AML-193 (cell line): ENCODE results near the gene RSKR.
"Not testable (repeated sequence)": the region's sequence is repeated elsewhere in the genome, so short reads cannot be mapped to it uniquely, and the experiment has no call there.

Source experiments
- DNase-seq, 2 experiments: peaks; one replicate each; lab custom pipeline; 2025; lab: John Stamatoyannopoulos, UW

Gene RSKR

GRCh38 chr17:28578246-28579195, 35.5 kb downstream of the RSKR start:
- no peak for DNase-seq

DNA sequence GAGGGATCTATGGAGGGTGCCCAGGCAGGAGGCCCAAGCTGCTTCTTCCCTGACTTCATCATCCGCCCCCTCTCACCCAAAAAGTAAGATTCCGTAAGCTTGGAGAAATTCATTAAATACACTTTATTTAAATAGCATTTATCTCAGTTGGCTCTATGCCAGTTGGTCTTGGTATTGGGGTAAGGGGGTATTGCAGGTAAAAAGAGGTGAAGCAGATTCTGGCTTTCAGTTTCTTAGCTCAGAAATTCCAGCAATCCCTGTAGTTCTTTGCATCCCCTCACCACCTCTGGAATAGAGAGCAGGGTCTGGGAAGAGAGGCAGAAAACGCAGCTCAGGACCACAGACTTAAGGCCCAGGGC, 36.5 kb downstream of the RSKR start:
- no peak for DNase-seq

GRCh38 chr17:28576758-28577465, 37.1 kb downstream of the RSKR start, which contains the start of gene ALDOC:
TSS of gene ALDOC (minus strand) at chr17:28576895. CDS start at chr17:28575532, 1,363 bp downstream.
- no peak for DNase-seq

GRCh38 chr17:28576016-28576415, 38.0 kb downstream of the RSKR start:
- DNase-seq = not testable (repeated sequence)

DNA sequence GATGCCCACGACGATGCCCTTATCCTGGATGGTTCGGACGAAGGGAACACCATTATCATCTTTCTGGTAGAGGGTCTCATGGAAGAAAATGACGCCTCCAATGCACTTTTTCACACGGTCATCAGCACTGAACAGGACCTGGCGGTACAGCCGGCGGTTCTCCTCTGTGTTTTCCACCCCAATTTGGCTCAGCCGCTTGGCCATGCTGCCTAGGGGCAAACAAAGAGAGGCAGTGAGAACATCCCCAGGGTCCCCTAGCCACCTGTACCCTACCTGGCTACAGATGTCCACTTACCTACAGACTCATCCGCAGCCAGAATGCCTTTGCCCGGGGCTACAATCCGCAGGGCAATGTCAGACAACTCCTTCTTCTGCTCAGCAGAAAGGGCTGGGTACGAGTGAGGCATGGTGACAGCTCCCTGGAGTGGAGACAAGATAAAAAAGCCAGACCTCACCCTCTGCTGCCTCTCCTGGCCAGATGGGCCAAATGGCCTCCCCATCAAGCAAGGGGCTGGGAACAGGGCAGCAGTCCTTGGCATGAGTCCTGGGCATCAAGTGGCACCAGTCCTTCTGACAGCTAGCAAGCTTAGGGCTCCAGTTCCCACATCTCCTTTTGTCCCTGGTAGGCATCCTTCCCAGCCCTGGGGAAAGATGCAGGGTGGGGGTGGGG, 38.7 kb downstream of the RSKR start:
- no peak for DNase-seq

DNA sequence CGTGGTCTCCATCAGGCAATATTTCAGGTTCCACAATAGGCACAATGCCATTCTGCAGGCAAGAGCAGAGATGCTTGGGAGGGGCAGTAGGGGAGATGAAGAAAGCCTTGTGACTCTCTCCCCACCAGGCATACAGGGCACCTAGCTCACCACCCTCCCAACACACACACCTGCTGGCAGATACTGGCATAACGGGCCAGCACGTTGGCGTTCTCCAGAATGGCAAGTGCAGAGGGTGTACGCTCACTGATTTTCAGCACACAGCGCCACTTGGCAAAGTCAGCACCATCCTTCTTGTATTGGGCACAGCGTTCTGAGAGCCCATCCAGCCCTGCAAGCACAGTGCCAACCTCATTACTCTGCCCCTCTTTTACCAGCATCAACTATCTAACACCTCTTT, 39.5 kb downstream of the RSKR start:
- DNase-seq = no peak

DNA sequence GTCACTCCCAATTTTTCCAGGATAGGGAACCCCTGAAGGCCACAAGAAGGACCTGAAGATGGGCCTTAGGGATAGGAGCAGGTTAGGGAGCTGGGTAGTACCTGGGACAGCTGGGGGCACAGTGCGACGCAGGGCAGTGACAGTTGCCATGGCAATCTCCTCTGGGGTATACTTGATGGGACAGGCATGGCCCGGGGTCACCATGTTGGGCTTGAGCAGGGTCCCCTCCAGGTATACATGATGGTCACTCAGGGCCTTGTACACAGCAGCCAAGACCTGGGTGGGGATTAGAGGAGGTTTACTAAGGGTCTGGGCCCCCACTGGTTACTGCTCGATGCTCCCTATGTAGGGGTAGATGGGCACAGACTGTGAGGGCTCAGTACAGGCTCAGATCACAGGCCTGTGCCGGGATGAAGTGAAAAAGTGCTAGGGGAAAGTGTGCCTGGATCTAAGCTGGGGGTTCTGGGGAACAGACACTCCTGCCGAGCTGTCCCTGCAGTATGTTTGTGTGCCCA, 40.0 kb downstream of the RSKR start:
- DNase-seq = no peak

GRCh38 chr17:28573521-28573920, 40.5 kb downstream of the RSKR start:
- DNase-seq = no peak

- no peak for DNase-seq
Observed at GRCh38 chr17:28573040-28573380, 41.0 kb downstream of the RSKR start.

DNA sequence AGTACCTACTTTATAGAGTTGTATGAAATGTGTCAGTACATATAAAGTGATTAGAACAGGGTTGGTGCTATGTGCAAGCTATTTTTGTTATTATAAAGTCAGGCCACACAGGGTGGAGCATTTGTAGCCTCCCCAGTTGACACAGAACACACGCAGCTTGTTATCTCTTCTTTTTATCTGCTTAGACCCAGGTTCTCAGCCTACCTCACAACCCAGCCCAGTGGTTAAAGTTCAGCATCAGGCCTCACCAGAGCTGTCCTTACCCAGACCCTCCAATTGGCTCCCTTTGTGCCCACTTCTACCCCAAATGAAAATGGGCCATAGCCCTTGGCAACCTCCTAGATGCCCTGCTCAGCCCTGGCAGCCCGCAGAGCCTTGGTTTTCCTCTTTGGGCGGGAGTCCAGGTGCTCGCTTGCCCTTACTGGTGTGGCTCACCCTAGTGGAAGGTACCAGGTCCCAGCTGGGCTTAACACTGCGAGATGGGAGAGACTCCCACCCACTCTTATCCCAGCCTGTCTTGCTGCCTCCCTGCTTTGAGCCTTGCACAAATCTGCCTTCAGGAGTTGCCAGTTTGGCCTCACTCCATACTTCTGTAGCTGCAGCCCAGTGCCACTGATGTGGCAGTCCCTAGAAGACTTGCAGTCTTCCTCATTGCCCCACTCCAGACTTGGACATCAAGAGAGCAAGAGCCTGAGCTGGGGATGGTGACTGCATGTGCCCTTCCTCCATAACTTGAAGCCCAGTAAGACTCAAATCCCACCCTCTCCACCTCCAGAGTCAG, 41.5 kb downstream of the RSKR start:
- DNase-seq = no peak

- DNase-seq = peak; percentile 98
Observed at GRCh38 chr17:28571361-28572122, 42.4 kb downstream of the RSKR start, which contains the start of gene PIGS. TSS of gene PIGS (minus strand) at chr17:28571524. CDS start at chr17:28571496, 28 bp downstream.

DNA sequence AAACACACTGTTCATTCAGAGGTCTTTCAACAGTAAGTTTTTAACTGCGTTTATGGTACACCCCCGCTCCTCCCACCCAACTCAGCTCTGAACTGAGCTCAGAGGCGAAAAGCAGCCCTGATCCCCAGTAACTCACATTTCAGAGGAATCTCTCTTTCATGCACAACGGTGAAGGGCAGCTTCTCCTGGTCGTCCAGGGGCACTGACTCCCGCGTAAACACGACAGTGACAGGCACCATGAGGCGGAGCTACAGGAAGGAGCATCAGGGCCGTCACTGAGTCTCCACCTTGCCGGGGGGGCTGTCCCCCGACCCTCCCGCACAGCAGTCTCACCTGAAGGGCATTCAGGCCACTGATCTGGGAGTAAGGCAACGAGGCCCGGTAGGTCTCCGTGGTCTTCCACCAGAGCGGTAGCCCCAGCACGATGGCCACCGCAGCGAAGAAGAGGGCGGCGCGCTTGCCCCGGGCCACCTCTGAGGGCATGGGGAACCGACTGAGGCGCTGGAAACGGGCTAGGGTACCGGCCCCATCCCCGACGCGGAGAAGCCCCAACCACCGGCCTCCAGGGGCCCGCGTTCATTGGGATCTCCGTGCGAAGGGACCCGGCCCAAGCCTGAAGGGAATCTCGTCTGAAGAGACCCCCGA, 43.1 kb downstream of the RSKR start:
- DNase-seq = peak; percentile 9 to 53

GRCh38 chr17:28569446-28569845, 44.5 kb downstream of the RSKR start:
- DNase-seq = no peak

GRCh38 chr17:28567604-28568003, 46.4 kb downstream of the RSKR start:
- peak; percentile 84 to 86 for DNase-seq

DNA sequence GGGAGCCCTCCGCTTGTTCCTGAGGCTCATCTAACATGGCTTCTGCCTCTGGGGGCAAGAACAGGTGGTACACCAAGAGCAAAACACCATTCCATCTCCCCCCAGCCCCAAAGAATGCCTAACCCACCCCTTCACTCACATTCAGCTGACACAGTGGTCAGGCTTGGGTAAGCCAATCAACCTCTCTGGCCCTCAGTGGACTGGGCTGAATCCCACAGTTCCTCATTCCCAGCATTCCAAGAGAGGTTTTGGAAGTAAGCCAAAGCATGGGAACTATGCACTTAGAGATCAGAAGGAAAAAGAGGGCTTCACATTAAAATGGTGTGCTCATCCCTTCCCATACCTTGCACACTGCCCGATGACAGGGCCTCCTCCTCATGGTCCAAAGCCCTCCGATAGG, 50.5 kb downstream of the RSKR start:
- DNase-seq = no peak
